PC-9 (cell line): Measurements from ENCODE around the gene MCAT. TPM values are rescaled to one million over a fixed set of nuclear protein-coding genes. Genes with fewer than 3 reads are reported as not detected.

Source experiments
- BruUV-seq: library from RNA; stranded (reverse); fragments of 400-500 nt; replicated peaks from 2 replicates; lab custom pipeline; 2021; lab: Mats Ljungman, UMichigan
- CTCF ChIA-PET: fragments of 300-600 bp; sonication (Branson Sonifier 250); formaldehyde crosslinking; loops from one replicate; lab custom pipeline; 2022; ENCODE audit warnings: antibody characterized with exemption; lab: Charles Lee
- POLR2A ChIA-PET: fragments of 300-600 bp; sonication (Branson Sonifier 250); formaldehyde crosslinking; loops from one replicate; lab custom pipeline; 2022; ENCODE audit warnings: antibody characterized with exemption; ENCODE audit not compliant: unreplicated experiment; lab: Charles Lee
- DNase-seq, 2 experiments: peaks; one replicate each; pipeline versions ENCODE4 v3.0.0 to v3.0.0-alpha.2; 2015 to 2022; ENCODE audit warnings: mixed read lengths in 1 of 2
- H2AFZ ChIP-seq: fragments of 200-600 bp; sonication (generic); 2 replicates; pipeline ENCODE4 v1.8.1; 2017; ENCODE audit warnings: antibody characterized with exemption
- H3F3A ChIP-seq: fragments of 200-600 bp; sonication (generic); 2 replicates; pipeline ENCODE4 v1.8.1; 2017; ENCODE audit warnings: antibody characterized with exemption, mild to moderate bottlenecking, low read depth; ENCODE audit not compliant: insufficient read depth
- H3K27ac ChIP-seq: fragments of 200-600 bp; sonication (generic); 2 replicates; pipeline ENCODE4 v1.6.1; 2016; ENCODE audit warnings: mixed run types
- H3K27me3 ChIP-seq: fragments of 200-600 bp; sonication (generic); 2 replicates; pipeline ENCODE4 v1.6.1; 2016; ENCODE audit warnings: low read depth, mixed run types; ENCODE audit not compliant: insufficient read depth
- H3K36me3 ChIP-seq: fragments of 200-600 bp; sonication (generic); 2 replicates; pipeline ENCODE4 v1.6.1; 2016; ENCODE audit warnings: low read depth, mixed run types
- H3K4me1 ChIP-seq: fragments of 200-600 bp; sonication (generic); replicated peaks from 2 replicates; pipeline ENCODE4 v1.6.1; 2016; ENCODE audit warnings: mixed run types; ENCODE audit not compliant: insufficient read depth
- H3K4me2 ChIP-seq: fragments of 200-600 bp; sonication (generic); 2 replicates; pipeline ENCODE4 v1.6.1; 2017; ENCODE audit warnings: mixed run types
- H3K4me3 ChIP-seq: fragments of 200-600 bp; sonication (generic); 2 replicates; pipeline ENCODE4 v1.6.1; 2016; ENCODE audit warnings: mixed run types
- H3K79me2 ChIP-seq: fragments of 200-600 bp; sonication (generic); 2 replicates; pipeline ENCODE4 v1.6.1; 2017; ENCODE audit warnings: low read depth, mixed run types
- H3K9me2 ChIP-seq: fragments of 200-600 bp; sonication (generic); 2 replicates; pipeline ENCODE4 v1.8.1; 2017; ENCODE audit warnings: mild to moderate bottlenecking; ENCODE audit not compliant: insufficient read depth
- H3K9me3 ChIP-seq: fragments of 200-600 bp; sonication (generic); 2 replicates; pipeline ENCODE4 v1.8.1; 2016; ENCODE audit warnings: low read depth; ENCODE audit not compliant: insufficient read depth
- H4K20me1 ChIP-seq: fragments of 200-600 bp; sonication (generic); 2 replicates; pipeline ENCODE4 v1.8.1; 2017; ENCODE audit not compliant: insufficient read depth
- CTCF ChIP-seq: fragments of 200-600 bp; sonication (generic); conservative IDR thresholded peaks from 2 replicates; pipeline ENCODE4 v1.6.1; 2017; ENCODE audit warnings: mixed run types, antibody characterized with exemption, mild to moderate bottlenecking, moderate library complexity
- EZH2 ChIP-seq: fragments of 200-600 bp; sonication (generic); IDR thresholded peaks from 2 replicates; pipeline ENCODE4 v1.8.0; 2017; ENCODE audit warnings: antibody characterized with exemption, low read depth
- intact Hi-C: fragments of 100-400 bp; cut with micrococcal nuclease; formaldehyde crosslinking; loops from one replicate; pipeline ENCODE4 v1.10.0; 2022; ENCODE audit not compliant: unreplicated experiment
- total RNA-seq: library from RNA; stranded (reverse); gene quantifications from 2 replicates; pipeline ENCODE4 v1.2.3, GENCODE V29; 2021

Gene MCAT
- total RNA-seq, 1 experiment from 2014 or later, result 31.4 TPM

- no peak overlapping the region for H3K4me2 ChIP-seq
- DNase-seq, result no peak
- H3F3A ChIP-seq, result peaks cover 47% of the 10 kb centered on the region
- CTCF ChIA-PET, result no interaction called here
- peaks cover 38% of the 10 kb centered on the region; the same call in 1 of the 2 replicates for H3K36me3 ChIP-seq
- H3K4me1 ChIP-seq, result peaks cover 30% of the 10 kb centered on the region
- peaks cover 63% of the 10 kb centered on the region for H3K79me2 ChIP-seq
- no peak overlapping the region for H3K27ac ChIP-seq
- H4K20me1 ChIP-seq, result 0 out of 2 replicates have a peak, but pooled peaks cover 20% of the 10 kb centered on the region
- no peaks in the 10 kb centered on the region for H3K27me3 ChIP-seq
- POLR2A ChIA-PET, result no interaction called here
- H3K9me2 ChIP-seq, result no peaks in the 10 kb centered on the region
- no TSS peak for BruUV-seq
- no peak for TF ChIP-seq CTCF
- no peak for TF ChIP-seq EZH2
- no peak overlapping the region for H2AFZ ChIP-seq
- intact Hi-C loops, result no loop called here
- H3K4me3 ChIP-seq, result no peak overlapping the region
- no peaks in the 10 kb centered on the region for H3K9me3 ChIP-seq
Observed at GRCh38 chr22:43182118-43182517, 38.9 kb upstream of the MCAT start.

- CTCF ChIA-PET, result no interaction called here
- 0 out of 2 replicates have a peak, but pooled peaks cover 20% of the 10 kb centered on the region for H4K20me1 ChIP-seq
- no peak overlapping the region for H3K4me3 ChIP-seq
- H3K79me2 ChIP-seq, result peaks cover 62% of the 10 kb centered on the region
- DNase-seq, result no peak
- H3K27ac ChIP-seq, result no peak overlapping the region
- no peaks in the 10 kb centered on the region for H3K27me3 ChIP-seq
- intact Hi-C loops, result loop anchor here (1.0 kb wide), 1 partner anchor 47 kb away; no protein-coding TSS in a partner anchor
- peaks cover 47% of the 10 kb centered on the region for H3F3A ChIP-seq
- peaks cover 30% of the 10 kb centered on the region for H3K4me1 ChIP-seq
- no TSS peak for BruUV-seq
- H3K9me3 ChIP-seq, result no peaks in the 10 kb centered on the region
- peaks cover 38% of the 10 kb centered on the region; the same call in 1 of the 2 replicates for H3K36me3 ChIP-seq
- no peak overlapping the region for H2AFZ ChIP-seq
- H3K9me2 ChIP-seq, result no peaks in the 10 kb centered on the region
- POLR2A ChIA-PET, result no interaction called here
- H3K4me2 ChIP-seq, result no peak overlapping the region
- TF ChIP-seq EZH2 (no peak), CTCF (no peak)
Observed at GRCh38 chr22:43181321-43182076, 38.3 kb upstream of the MCAT start.

GRCh38 chr22:43180670-43181069 lies 37.5 kb upstream of the MCAT start:
- no TSS peak for BruUV-seq
- Histone ChIP-seq H3K4me3 (no peak overlapping the region), H3K9me2 (no peaks in the 10 kb centered on the region), H3K36me3 (peaks cover 43% of the 10 kb centered on the region; the same call in 1 of the 2 replicates), H4K20me1 (peaks cover 26% of the 10 kb centered on the region; the same call in 1 of the 2 replicates), H2AFZ (no peak overlapping the region), H3K27ac (no peak overlapping the region), H3K79me2 (peaks cover 54% of the 10 kb centered on the region), H3F3A (peaks cover 49% of the 10 kb centered on the region), H3K27me3 (no peaks in the 10 kb centered on the region), H3K4me1 (peaks cover 29% of the 10 kb centered on the region), H3K4me2 (no peak overlapping the region), H3K9me3 (no peaks in the 10 kb centered on the region)
- intact Hi-C loops, result loop anchor here (1.0 kb wide), 1 partner anchor 48 kb away; no protein-coding TSS in a partner anchor
- ChIA-PET POLR2A (no interaction called here), CTCF (no interaction called here)
- no peak for DNase-seq
- no peak for TF ChIP-seq EZH2
- TF ChIP-seq CTCF, result no peak
